ENCODE data around the gene MICA.
A peak's percentile ranks its signal among the peaks of the same experiment; 100 is the strongest.
"Not testable (repeated sequence)": the region's sequence is repeated elsewhere in the genome, so short reads cannot be mapped to it uniquely, and the experiment has no call there.

The MICA gene

DNA sequence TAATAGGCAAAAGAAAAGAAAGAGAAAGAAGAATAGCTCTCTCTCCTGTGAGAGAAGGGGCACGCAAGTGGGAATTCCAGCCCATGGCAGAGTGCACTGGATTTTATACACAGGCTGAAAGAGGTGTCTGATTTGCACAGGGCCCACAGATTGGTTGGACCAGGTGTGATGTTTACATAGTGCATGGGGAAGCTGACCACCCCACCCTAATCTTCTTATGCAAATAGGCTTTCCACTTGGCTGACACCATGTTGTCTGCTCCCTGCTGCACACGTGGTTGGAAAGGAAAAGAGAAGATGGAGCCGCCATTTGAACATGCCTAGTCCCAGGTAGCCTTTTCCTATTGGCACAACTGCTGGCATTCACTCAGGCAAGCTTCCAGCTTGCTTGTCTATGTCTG, 20.2 kb downstream of the MICA start (continued):
- TF ChIP-seq, protein P1, sequence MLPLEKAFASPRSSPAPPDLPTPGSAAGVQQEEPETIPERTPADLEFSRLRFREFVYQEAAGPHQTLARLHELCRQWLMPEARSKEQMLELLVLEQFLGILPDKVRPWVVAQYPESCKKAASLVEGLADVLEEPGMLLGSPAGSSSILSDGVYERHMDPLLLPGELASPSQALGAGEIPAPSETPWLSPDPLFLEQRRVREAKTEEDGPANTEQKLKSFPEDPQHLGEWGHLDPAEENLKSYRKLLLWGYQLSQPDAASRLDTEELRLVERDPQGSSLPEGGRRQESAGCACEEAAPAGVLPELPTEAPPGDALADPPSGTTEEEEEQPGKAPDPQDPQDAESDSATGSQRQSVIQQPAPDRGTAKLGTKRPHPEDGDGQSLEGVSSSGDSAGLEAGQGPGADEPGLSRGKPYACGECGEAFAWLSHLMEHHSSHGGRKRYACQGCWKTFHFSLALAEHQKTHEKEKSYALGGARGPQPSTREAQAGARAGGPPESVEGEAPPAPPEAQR (tag by site-specific recombination; IDR thresholded peaks at IDR 0.05): no peak
- TF ChIP-seq, protein P2, sequence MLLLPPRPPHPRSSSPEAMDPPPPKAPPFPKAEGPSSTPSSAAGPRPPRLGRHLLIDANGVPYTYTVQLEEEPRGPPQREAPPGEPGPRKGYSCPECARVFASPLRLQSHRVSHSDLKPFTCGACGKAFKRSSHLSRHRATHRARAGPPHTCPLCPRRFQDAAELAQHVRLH (tag by site-specific recombination; IDR thresholded peaks at IDR 0.05): no peak

DNA sequence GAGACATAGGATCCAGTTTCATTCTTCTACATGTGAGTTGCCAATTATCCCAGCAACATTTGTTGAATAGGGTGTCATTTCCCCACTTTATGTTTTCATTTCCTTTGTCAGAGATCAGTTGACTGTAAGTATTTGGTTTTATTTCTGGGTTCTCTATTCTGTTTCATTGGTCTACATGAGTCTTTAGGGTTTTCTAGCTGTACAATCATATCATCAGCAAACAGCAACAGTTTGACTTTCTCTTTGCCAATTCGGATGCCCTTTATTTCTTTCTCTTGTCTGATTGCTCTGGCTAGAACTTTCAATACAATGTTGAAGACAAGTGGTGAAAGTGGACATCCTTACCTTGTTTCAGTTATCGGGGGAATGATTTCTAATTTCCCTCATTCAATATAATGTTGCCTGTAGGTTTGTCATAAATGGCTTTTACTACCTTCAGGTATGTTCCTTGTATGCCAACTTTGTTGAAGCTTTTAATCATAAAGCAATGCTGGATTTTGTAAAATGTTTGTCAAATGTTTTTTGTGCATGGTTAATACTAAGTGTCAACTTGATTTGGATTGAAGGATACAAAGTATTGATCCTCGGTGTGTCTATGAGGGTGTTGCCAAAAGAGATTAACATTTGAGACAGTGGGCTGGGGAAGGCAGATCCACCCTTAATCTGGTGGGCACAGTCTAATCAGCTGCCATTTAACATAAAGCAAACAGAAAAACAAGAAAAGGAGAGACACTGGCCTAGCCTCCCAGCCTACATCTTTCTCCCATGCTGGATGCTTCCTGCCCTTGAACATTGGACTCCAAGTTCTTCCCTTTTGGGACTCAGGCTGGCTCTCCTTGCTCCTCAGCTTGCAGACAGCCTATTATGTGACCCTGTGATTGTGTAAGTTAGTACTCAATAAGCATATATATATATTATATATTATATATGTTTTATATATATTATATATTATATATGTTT, 23.3 kb downstream of the MICA start:
- H3K36me3 ChIP-seq (ENCODE audit: control insufficient read depth in 2 of 2, insufficient read depth in 1 of 2, low read length in 2 of 2): no peaks in the 10 kb centered on the region
- no peaks in the 10 kb centered on the region for H3K9me3 ChIP-seq (ENCODE audit: control insufficient read depth, insufficient read depth, low read depth, low read length)
- CTCF ChIA-PET: interaction anchor here (1.0 kb wide), 1 partner anchor 16 kb away, joined by 11 read pairs; no protein-coding TSS in a partner anchor
- POLR2A ChIA-PET: no interaction called here
- no peaks in the 10 kb centered on the region for H3K4me1 ChIP-seq (ENCODE audit: control insufficient read depth, insufficient read depth, low read length)
- TF ChIP-seq ZSCAN16 (tag by site-specific recombination; IDR thresholded peaks at IDR 0.05): no peak
- no peak for TF ChIP-seq BCL11A (tag by site-specific recombination; IDR thresholded peaks at IDR 0.05; ENCODE audit: low read depth)
- no peak for TF ChIP-seq ZNF521 (tag by site-specific recombination; IDR thresholded peaks at IDR 0.05)
- TF ChIP-seq ZNF221 (tag by site-specific recombination; IDR thresholded peaks at IDR 0.05; ENCODE audit: borderline replicate concordance): no peak
- TF ChIP-seq PRDM1 (tag by site-specific recombination; IDR thresholded peaks at IDR 0.05): 0 out of 2 replicates have a peak, but pooled peaks have one; percentile 24
- TF ChIP-seq, protein P3, sequence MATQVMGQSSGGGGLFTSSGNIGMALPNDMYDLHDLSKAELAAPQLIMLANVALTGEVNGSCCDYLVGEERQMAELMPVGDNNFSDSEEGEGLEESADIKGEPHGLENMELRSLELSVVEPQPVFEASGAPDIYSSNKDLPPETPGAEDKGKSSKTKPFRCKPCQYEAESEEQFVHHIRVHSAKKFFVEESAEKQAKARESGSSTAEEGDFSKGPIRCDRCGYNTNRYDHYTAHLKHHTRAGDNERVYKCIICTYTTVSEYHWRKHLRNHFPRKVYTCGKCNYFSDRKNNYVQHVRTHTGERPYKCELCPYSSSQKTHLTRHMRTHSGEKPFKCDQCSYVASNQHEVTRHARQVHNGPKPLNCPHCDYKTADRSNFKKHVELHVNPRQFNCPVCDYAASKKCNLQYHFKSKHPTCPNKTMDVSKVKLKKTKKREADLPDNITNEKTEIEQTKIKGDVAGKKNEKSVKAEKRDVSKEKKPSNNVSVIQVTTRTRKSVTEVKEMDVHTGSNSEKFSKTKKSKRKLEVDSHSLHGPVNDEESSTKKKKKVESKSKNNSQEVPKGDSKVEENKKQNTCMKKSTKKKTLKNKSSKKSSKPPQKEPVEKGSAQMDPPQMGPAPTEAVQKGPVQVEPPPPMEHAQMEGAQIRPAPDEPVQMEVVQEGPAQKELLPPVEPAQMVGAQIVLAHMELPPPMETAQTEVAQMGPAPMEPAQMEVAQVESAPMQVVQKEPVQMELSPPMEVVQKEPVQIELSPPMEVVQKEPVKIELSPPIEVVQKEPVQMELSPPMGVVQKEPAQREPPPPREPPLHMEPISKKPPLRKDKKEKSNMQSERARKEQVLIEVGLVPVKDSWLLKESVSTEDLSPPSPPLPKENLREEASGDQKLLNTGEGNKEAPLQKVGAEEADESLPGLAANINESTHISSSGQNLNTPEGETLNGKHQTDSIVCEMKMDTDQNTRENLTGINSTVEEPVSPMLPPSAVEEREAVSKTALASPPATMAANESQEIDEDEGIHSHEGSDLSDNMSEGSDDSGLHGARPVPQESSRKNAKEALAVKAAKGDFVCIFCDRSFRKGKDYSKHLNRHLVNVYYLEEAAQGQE (tag by site-specific recombination; IDR thresholded peaks at IDR 0.05): no peak
- no peak for TF ChIP-seq GFI1B (tag by site-specific recombination; IDR thresholded peaks at IDR 0.05)
- TF ChIP-seq, protein P4, sequence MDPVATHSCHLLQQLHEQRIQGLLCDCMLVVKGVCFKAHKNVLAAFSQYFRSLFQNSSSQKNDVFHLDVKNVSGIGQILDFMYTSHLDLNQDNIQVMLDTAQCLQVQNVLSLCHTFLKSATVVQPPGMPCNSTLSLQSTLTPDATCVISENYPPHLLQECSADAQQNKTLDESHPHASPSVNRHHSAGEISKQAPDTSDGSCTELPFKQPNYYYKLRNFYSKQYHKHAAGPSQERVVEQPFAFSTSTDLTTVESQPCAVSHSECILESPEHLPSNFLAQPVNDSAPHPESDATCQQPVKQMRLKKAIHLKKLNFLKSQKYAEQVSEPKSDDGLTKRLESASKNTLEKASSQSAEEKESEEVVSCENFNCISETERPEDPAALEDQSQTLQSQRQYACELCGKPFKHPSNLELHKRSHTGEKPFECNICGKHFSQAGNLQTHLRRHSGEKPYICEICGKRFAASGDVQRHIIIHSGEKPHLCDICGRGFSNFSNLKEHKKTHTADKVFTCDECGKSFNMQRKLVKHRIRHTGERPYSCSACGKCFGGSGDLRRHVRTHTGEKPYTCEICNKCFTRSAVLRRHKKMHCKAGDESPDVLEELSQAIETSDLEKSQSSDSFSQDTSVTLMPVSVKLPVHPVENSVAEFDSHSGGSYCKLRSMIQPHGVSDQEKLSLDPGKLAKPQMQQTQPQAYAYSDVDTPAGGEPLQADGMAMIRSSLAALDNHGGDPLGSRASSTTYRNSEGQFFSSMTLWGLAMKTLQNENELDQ (tag by site-specific recombination; IDR thresholded peaks at IDR 0.05; ENCODE audit: low read depth): no peak
- H3K27ac ChIP-seq (ENCODE audit: extremely low read depth, low read depth, low read length): no peak overlapping the region
- H3K4me3 ChIP-seq (ENCODE audit: low read depth, low read length): no peak overlapping the region

DNA sequence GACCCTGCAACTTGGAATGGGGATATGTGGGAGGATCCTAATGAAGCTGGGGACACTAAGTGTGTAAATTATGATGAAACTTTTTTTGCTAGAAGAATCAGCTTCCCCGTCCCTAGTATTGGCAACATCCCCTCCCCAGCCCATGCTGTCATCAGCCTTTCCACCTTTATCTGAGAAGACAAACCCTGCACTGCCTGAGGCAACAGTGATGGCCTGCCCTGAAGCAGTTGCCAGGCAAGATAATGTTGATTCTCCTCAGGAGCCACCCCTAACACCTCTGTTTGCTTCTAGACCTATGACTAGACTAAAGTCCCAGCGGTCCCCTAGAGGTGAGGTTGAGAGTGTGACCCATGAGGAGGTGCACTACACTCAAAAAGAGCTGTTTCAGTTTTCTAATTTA, 27.1 kb downstream of the MICA start:
- no peak overlapping the region for H3K4me3 ChIP-seq (ENCODE audit: low read depth, low read length)
- H3K4me1 ChIP-seq (ENCODE audit: control insufficient read depth, insufficient read depth, low read length): no peaks in the 10 kb centered on the region
- peak; percentile 43 for TF ChIP-seq SETDB1 (IDR thresholded peaks at IDR 0.05; ENCODE audit: insufficient read length, low read length)
- no peak for TF ChIP-seq ZNF558 (tag by site-specific recombination; IDR thresholded peaks at IDR 0.05)
- no peaks in the 10 kb centered on the region for H3K36me3 ChIP-seq (ENCODE audit: control insufficient read depth in 2 of 2, insufficient read depth in 1 of 2, low read length in 2 of 2)
- ChIA-PET POLR2A (no interaction called here), CTCF (interaction anchor here (0.9 to 2.9 kb wide), 8 partner anchors 10 to 150 kb away, joined by 3 to 13 read pairs (median 4); no protein-coding TSS in a partner anchor)
- no peak overlapping the region for H3K27ac ChIP-seq (ENCODE audit: extremely low read depth, low read depth, low read length)
- no peaks in the 10 kb centered on the region for H3K9me3 ChIP-seq (ENCODE audit: control insufficient read depth, insufficient read depth, low read depth, low read length)

DNA sequence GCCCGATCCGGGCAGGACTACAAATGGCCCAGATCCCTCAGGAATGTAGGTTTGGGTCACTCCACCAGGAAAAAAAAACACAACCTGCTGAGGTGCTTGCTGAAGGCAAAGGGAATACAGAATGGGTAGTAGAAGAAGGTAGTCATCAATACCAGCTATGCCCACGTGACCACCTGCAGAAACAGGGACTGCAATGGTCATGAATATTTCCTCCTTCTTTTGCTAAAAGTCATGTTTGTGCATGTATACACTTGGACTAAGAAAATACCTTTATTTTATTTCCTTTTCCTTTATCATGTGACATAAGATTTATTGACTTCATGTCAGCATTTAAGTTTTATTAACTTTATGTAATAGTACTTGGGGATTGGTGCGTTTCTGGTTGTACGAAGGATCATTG, 31.7 kb downstream of the MICA start:
- POLR2A ChIA-PET; H3K4me1 ChIP-seq (ENCODE audit: control insufficient read depth, insufficient read depth, low read length): not testable (repeated sequence)

More for the DNA sequence above, 31.7 kb downstream of the MICA start:
- H3K36me3 ChIP-seq (ENCODE audit: control insufficient read depth in 2 of 2, insufficient read depth in 1 of 2, low read length in 2 of 2); H3K4me3 ChIP-seq (ENCODE audit: low read depth, low read length); CTCF ChIA-PET; H3K27ac ChIP-seq (ENCODE audit: extremely low read depth, low read depth, low read length); H3K9me3 ChIP-seq (ENCODE audit: control insufficient read depth, insufficient read depth, low read depth, low read length): not testable (repeated sequence)
